ENCODE data around the gene SMCR8. TPM values are rescaled to one million over a fixed set of nuclear protein-coding genes. Genes with fewer than 3 reads are reported as not detected.
A peak's percentile ranks its signal among the peaks of the same experiment; 100 is the strongest.

The SMCR8 gene
- total and polyA plus RNA-seq, 2 of the 13 experiments (the other 11 are each of a cell fraction or from before 2014, with no cell fraction given), result 7.6 to 11.8 TPM

DNA sequence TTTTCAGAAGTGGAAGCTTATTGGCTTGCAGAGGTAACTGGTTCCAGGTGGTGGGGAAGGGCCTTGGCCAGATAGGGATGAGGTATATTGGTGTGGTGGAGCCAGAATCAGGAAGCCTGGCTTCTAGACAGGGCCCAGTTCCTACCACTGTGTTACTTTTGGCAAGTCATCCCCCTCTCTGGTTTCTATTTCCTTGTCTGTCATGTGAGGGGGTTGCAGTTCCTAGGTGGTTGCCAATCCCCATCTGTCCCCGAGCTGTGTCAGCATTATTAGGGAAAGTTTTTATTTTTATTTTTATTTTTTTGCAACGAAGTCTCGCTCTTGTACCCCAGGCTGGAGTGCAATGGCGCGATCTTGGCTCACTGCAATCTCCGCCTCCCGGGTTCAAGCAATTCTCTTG is 3.0 kb downstream of the SMCR8 start (continued):
- TF ChIP-seq, protein P1, sequence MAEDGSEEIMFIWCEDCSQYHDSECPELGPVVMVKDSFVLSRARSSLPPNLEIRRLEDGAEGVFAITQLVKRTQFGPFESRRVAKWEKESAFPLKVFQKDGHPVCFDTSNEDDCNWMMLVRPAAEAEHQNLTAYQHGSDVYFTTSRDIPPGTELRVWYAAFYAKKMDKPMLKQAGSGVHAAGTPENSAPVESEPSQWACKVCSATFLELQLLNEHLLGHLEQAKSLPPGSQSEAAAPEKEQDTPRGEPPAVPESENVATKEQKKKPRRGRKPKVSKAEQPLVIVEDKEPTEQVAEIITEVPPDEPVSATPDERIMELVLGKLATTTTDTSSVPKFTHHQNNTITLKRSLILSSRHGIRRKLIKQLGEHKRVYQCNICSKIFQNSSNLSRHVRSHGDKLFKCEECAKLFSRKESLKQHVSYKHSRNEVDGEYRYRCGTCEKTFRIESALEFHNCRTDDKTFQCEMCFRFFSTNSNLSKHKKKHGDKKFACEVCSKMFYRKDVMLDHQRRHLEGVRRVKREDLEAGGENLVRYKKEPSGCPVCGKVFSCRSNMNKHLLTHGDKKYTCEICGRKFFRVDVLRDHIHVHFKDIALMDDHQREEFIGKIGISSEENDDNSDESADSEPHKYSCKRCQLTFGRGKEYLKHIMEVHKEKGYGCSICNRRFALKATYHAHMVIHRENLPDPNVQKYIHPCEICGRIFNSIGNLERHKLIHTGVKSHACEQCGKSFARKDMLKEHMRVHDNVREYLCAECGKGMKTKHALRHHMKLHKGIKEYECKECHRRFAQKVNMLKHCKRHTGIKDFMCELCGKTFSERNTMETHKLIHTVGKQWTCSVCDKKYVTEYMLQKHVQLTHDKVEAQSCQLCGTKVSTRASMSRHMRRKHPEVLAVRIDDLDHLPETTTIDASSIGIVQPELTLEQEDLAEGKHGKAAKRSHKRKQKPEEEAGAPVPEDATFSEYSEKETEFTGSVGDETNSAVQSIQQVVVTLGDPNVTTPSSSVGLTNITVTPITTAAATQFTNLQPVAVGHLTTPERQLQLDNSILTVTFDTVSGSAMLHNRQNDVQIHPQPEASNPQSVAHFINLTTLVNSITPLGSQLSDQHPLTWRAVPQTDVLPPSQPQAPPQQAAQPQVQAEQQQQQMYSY (CRISPR knock-in tag; IDR thresholded peaks at IDR 0.05), result no peak

DNA sequence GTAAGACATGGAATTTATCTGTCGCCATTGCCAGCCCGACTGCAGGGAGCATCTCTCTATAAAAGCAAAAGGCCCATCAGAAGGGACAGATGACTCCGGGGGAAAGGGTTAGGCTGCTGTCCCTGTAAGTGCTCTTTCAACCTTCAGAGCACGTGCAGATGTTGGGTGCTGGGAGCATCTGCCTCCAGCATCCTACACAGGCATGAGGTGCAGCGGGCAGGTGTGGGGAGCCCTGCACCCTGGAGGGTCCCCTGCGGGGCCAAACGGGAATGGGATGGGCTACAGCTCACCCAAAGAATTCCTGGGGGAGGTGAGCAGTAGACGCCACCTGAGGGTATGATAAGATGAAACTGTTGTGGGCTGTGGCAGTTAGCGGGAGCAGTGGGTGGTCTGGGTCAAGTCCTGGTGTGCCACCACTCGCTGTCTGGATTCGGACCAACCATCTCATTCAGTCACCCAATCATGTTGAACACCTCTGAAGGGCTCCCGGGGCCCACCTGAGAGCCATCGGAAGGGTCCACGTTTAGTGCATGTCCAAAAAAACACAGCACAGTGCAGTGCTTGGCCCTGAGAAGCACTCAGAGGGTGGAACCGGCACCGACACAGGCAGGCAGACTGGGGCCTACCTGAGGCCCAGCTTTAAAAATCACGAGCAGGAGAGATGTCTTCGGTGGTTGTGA is 3.8 kb downstream of the SMCR8 start:
- intact Hi-C loops (cut with micrococcal nuclease; ENCODE audit: unreplicated experiment) (loop anchor here (5.0 to 10.0 kb wide), 2 partner anchors 46 to 62 kb away; partner anchors contain the start of genes FLII and SHMT1), in situ Hi-C loops (cut with HindIII; ENCODE audit: extremely low pct_ligation_motif_present, low pct_unique_long_range_greater_than_20kb) (no loop called here)
- H3K4me1 ChIP-seq (ENCODE audit: insufficient read depth, low read length), result peaks cover 53% of the 10 kb centered on the region
- 90% methylated on average over 10 of the region's 18 CpGs for WGBS (ENCODE audit: low lambda C conversion rate)
- no peak overlapping the region for H3K27ac ChIP-seq (ENCODE audit: extremely low read length, insufficient read depth, low read length)
- POLR2A ChIA-PET, result no interaction called here
- no peak for TF ChIP-seq ZNF850 (CRISPR knock-in tag; conservative IDR thresholded peaks at IDR 0.05)
- TF ChIP-seq ZNF782 (CRISPR knock-in tag; IDR thresholded peaks at IDR 0.05; ENCODE audit: borderline replicate concordance), result no peak
- TF ChIP-seq FOXM1 (CRISPR knock-in tag; IDR thresholded peaks at IDR 0.05), result no peak
- TF ChIP-seq PAF1 (CRISPR knock-in tag; IDR thresholded peaks at IDR 0.05), result no peak
- TF ChIP-seq, protein P2, sequence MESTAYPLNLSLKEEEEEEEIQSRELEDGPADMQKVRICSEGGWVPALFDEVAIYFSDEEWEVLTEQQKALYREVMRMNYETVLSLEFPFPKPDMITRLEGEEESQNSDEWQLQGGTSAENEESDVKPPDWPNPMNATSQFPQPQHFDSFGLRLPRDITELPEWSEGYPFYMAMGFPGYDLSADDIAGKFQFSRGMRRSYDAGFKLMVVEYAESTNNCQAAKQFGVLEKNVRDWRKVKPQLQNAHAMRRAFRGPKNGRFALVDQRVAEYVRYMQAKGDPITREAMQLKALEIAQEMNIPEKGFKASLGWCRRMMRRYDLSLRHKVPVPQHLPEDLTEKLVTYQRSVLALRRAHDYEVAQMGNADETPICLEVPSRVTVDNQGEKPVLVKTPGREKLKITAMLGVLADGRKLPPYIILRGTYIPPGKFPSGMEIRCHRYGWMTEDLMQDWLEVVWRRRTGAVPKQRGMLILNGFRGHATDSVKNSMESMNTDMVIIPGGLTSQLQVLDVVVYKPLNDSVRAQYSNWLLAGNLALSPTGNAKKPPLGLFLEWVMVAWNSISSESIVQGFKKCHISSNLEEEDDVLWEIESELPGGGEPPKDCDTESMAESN (CRISPR knock-in tag; conservative IDR thresholded peaks at IDR 0.05), result no peak
- no peak for TF ChIP-seq PLRG1 (conservative IDR thresholded peaks at IDR 0.05)
- TF ChIP-seq, protein P3, sequence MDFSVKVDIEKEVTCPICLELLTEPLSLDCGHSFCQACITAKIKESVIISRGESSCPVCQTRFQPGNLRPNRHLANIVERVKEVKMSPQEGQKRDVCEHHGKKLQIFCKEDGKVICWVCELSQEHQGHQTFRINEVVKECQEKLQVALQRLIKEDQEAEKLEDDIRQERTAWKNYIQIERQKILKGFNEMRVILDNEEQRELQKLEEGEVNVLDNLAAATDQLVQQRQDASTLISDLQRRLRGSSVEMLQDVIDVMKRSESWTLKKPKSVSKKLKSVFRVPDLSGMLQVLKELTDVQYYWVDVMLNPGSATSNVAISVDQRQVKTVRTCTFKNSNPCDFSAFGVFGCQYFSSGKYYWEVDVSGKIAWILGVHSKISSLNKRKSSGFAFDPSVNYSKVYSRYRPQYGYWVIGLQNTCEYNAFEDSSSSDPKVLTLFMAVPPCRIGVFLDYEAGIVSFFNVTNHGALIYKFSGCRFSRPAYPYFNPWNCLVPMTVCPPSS (IDR thresholded peaks at IDR 0.05), result no peak
- TF ChIP-seq MATR3 (CRISPR knock-in tag; IDR thresholded peaks at IDR 0.05), result no peak
- BruUV-seq (replicated peaks), result no TSS peak
- H3K36me3 ChIP-seq (replicated peaks in 1 of 2; ENCODE audit: control insufficient read depth in 1 of 2, insufficient read depth in 2 of 2, low read length in 2 of 2), result peaks cover 15 to 21% of the 10 kb centered on the region in 2 experiments; a peak in 4 of 5 replicates
- CTCF ChIA-PET (ENCODE audit: low intra/inter-chr PET ratio, low total read pairs), result interaction anchor here (1.2 kb wide), 1 partner anchor 71 kb away, joined by 3 read pairs; no protein-coding TSS in a partner anchor
- H3K9ac ChIP-seq (ENCODE audit: insufficient read depth, low read depth, low read length), result no peak overlapping the region; the same call in 1 of the 2 replicates
- no peaks in the 10 kb centered on the region for H3K9me3 ChIP-seq (ENCODE audit: low read length)
- ATAC-seq (no peak), DNase-seq (ENCODE audit: low spot score) (no peak), FAIRE-seq (no peak)
- no peaks in the 10 kb centered on the region; a peak in 1 of 5 replicates for H3K27me3 ChIP-seq (ENCODE audit: control insufficient read depth in 1 of 2, insufficient read depth in 2 of 2, low read length in 2 of 2)
- peak overlapping the region in 1 of 3 experiments; percentile 28; a peak in 1 of 6 replicates for H3K4me3 ChIP-seq (replicated peaks in 1 of 3; ENCODE audit: insufficient read depth in 1 of 3, low read depth in 2 of 3, low read length in 3 of 3)
- H3K4me2 ChIP-seq (ENCODE audit: low read depth, low read length), result peak overlapping the region; percentile 49
- peaks cover 18% of the 10 kb centered on the region for H4K20me1 ChIP-seq (ENCODE audit: insufficient read depth, low read length)
- peaks cover 62% of the 10 kb centered on the region for H3K79me2 ChIP-seq (ENCODE audit: insufficient read depth, low read length)
- no peak overlapping the region for H2AFZ ChIP-seq (ENCODE audit: low read length)
